ENCODE measurements around the gene WDR91.

WDR91 gene

GRCh38 chr7:135158874-135159273, 52.5 kb downstream of the WDR91 start:
- no peak for DNase-seq (ENCODE audit: low read depth, low spot score)
- Histone ChIP-seq H3K9me3 (ENCODE audit: insufficient read depth, low read length) (peaks cover 31% of the 10 kb centered on the region; the same call in 1 of the 2 replicates), H3K27me3 (ENCODE audit: insufficient read depth, insufficient read length) (no peaks in the 10 kb centered on the region), H3K36me3 (ENCODE audit: insufficient read depth, insufficient read length, low read length) (peaks cover 2% of the 10 kb centered on the region), H3K4me1 (ENCODE audit: insufficient read depth, insufficient read length) (no peaks in the 10 kb centered on the region), H3K4me3 (ENCODE audit: insufficient read length, low read depth) (no peak overlapping the region), H3K9ac (ENCODE audit: insufficient read length, low read depth) (no peak overlapping the region)
- TF ChIP-seq ZNF274 (IDR thresholded peaks at IDR 0.05; ENCODE audit: low read depth, low read length) (no peak), YY1 (IDR thresholded peaks at IDR 0.05; ENCODE audit: insufficient read depth, insufficient read length) (no peak), SUZ12 (IDR thresholded peaks at IDR 0.05; ENCODE audit: extremely low read depth, insufficient read depth, insufficient read length) (no peak)

- no peak overlapping the region for H3K9ac ChIP-seq (ENCODE audit: insufficient read length, low read depth)
- H3K4me3 ChIP-seq (ENCODE audit: insufficient read length, low read depth), result no peak overlapping the region
- no peaks in the 10 kb centered on the region for H3K4me1 ChIP-seq (ENCODE audit: insufficient read depth, insufficient read length)
- H3K27me3 ChIP-seq (ENCODE audit: insufficient read depth, insufficient read length), result no peaks in the 10 kb centered on the region
- no peak for DNase-seq (ENCODE audit: low read depth, low spot score)
- no peaks in the 10 kb centered on the region for H3K36me3 ChIP-seq (ENCODE audit: insufficient read depth, insufficient read length, low read length)
- peaks cover 31% of the 10 kb centered on the region; the same call in 1 of the 2 replicates for H3K9me3 ChIP-seq (ENCODE audit: insufficient read depth, low read length)
- TF ChIP-seq YY1 (IDR thresholded peaks at IDR 0.05; ENCODE audit: insufficient read depth, insufficient read length), result no peak
- TF ChIP-seq ZNF274 (IDR thresholded peaks at IDR 0.05; ENCODE audit: low read depth, low read length), result no peak
- no peak for TF ChIP-seq SUZ12 (IDR thresholded peaks at IDR 0.05; ENCODE audit: extremely low read depth, insufficient read depth, insufficient read length)
Observed at GRCh38 chr7:135158141-135158655, 53.1 kb downstream of the WDR91 start.

DNA sequence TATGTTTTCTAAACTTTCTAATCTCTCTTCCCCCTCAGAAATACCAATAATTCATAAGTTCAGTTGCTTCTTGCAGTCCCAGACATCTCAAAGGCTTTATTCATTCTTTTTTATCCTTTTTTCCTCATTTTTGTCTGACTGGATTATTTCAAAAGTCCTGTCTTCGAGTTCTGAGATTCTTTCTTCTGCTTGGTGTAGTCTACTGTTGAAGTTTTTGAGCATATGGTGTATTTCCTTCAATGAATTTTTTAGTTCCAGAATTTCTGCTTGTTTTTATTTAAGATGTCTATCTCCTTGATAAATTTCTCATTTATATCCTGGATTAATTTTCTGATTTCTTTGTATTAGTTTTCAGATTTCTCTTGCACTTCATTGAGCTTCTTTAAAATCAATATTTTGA, 55.0 kb downstream of the WDR91 start:
- Histone ChIP-seq H3K9me3 (ENCODE audit: insufficient read depth, low read length) (peaks cover 20% of the 10 kb centered on the region; the same call in 1 of the 2 replicates), H3K4me1 (ENCODE audit: insufficient read depth, insufficient read length) (no peaks in the 10 kb centered on the region), H3K4me3 (ENCODE audit: insufficient read length, low read depth) (no peak overlapping the region), H3K9ac (ENCODE audit: insufficient read length, low read depth) (no peak overlapping the region), H3K27me3 (ENCODE audit: insufficient read depth, insufficient read length) (no peaks in the 10 kb centered on the region), H3K36me3 (ENCODE audit: insufficient read depth, insufficient read length, low read length) (no peaks in the 10 kb centered on the region)
- TF ChIP-seq YY1 (IDR thresholded peaks at IDR 0.05; ENCODE audit: insufficient read depth, insufficient read length), result no peak
- TF ChIP-seq ZNF274 (IDR thresholded peaks at IDR 0.05; ENCODE audit: low read depth, low read length), result no peak
- no peak for TF ChIP-seq SUZ12 (IDR thresholded peaks at IDR 0.05; ENCODE audit: extremely low read depth, insufficient read depth, insufficient read length)
- no peak for DNase-seq (ENCODE audit: low read depth, low spot score)

DNA sequence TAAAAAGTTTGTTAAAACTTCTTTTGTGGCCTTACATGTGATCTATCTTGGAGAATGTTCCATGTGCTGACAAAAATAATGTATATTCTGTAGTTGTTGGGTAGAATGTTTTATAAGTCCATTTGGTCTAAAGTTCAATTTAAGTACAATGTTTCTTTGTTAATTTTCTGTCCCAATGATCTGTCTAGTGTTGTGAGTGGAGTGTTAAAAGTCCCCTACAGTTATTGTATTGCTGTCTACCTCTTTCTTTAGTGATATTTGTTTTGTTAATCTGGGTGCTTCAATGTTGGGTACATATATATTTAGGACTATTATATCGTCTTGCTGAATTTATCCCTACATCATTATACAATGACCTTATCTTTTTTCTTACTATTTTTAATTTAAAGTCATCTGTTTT, 56.6 kb downstream of the WDR91 start:
- Histone ChIP-seq H3K4me3 (ENCODE audit: insufficient read length, low read depth) (no peak overlapping the region), H3K9ac (ENCODE audit: insufficient read length, low read depth) (no peak overlapping the region), H3K36me3 (ENCODE audit: insufficient read depth, insufficient read length, low read length) (no peaks in the 10 kb centered on the region), H3K4me1 (ENCODE audit: insufficient read depth, insufficient read length) (no peaks in the 10 kb centered on the region), H3K9me3 (ENCODE audit: insufficient read depth, low read length) (peaks cover 20% of the 10 kb centered on the region; the same call in 1 of the 2 replicates), H3K27me3 (ENCODE audit: insufficient read depth, insufficient read length) (no peaks in the 10 kb centered on the region)
- TF ChIP-seq SUZ12 (IDR thresholded peaks at IDR 0.05; ENCODE audit: extremely low read depth, insufficient read depth, insufficient read length) (no peak), YY1 (IDR thresholded peaks at IDR 0.05; ENCODE audit: insufficient read depth, insufficient read length) (no peak)
- DNase-seq (ENCODE audit: low read depth, low spot score), result no peak

GRCh38 chr7:135152442-135152841, 58.9 kb downstream of the WDR91 start:
- TF ChIP-seq YY1 (IDR thresholded peaks at IDR 0.05; ENCODE audit: insufficient read depth, insufficient read length) (no peak), ZNF274 (IDR thresholded peaks at IDR 0.05; ENCODE audit: low read depth, low read length) (no peak), SUZ12 (IDR thresholded peaks at IDR 0.05; ENCODE audit: extremely low read depth, insufficient read depth, insufficient read length) (no peak)

DNA sequence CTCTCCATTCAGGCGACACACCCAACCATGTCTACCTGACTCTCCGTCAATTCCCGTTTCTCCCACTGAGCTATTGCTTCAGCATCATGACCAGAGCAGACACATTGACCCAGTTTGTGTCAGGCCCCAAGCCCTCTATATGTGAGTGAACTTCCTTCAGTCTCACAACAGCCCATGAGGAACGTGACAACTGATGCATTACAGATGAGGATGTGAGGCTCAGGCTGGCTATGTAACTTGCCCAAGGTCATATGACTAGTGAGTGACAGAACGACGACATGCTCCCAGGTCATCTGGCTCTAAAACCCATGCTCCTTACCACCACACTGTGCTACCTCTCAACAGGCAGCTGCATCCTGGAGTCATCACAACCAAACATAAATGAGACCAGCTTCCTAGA, 59.8 kb downstream of the WDR91 start:
- Histone ChIP-seq H3K9me3 (ENCODE audit: insufficient read depth, low read length) (peaks cover 7% of the 10 kb centered on the region; the same call in 1 of the 2 replicates), H3K9ac (ENCODE audit: insufficient read length, low read depth) (no peak overlapping the region), H3K4me1 (ENCODE audit: insufficient read depth, insufficient read length) (no peaks in the 10 kb centered on the region), H3K4me3 (ENCODE audit: insufficient read length, low read depth) (no peak overlapping the region), H3K27me3 (ENCODE audit: insufficient read depth, insufficient read length) (no peaks in the 10 kb centered on the region), H3K36me3 (ENCODE audit: insufficient read depth, insufficient read length, low read length) (no peaks in the 10 kb centered on the region)
- no peak for DNase-seq (ENCODE audit: low read depth, low spot score)
- TF ChIP-seq YY1 (IDR thresholded peaks at IDR 0.05; ENCODE audit: insufficient read depth, insufficient read length), result no peak
- TF ChIP-seq ZNF274 (IDR thresholded peaks at IDR 0.05; ENCODE audit: low read depth, low read length), result no peak
- TF ChIP-seq SUZ12 (IDR thresholded peaks at IDR 0.05; ENCODE audit: extremely low read depth, insufficient read depth, insufficient read length), result no peak

More at GRCh38 chr7:135152442-135152841, 58.9 kb downstream of the WDR91 start:
- Histone ChIP-seq H3K9ac (ENCODE audit: insufficient read length, low read depth) (no peak overlapping the region), H3K4me1 (ENCODE audit: insufficient read depth, insufficient read length) (no peaks in the 10 kb centered on the region), H3K36me3 (ENCODE audit: insufficient read depth, insufficient read length, low read length) (no peaks in the 10 kb centered on the region), H3K9me3 (ENCODE audit: insufficient read depth, low read length) (peaks cover 10% of the 10 kb centered on the region; the same call in 1 of the 2 replicates), H3K27me3 (ENCODE audit: insufficient read depth, insufficient read length) (no peaks in the 10 kb centered on the region), H3K4me3 (ENCODE audit: insufficient read length, low read depth) (no peak overlapping the region)
- no peak for DNase-seq (ENCODE audit: low read depth, low spot score)

GRCh38 chr7:135151132-135151531, 60.2 kb downstream of the WDR91 start:
- DNase-seq (ENCODE audit: low read depth, low spot score), result no peak

More at GRCh38 chr7:135151132-135151531, 60.2 kb downstream of the WDR91 start:
- Histone ChIP-seq H3K36me3 (ENCODE audit: insufficient read depth, insufficient read length, low read length) (no peaks in the 10 kb centered on the region), H3K4me1 (ENCODE audit: insufficient read depth, insufficient read length) (no peaks in the 10 kb centered on the region), H3K4me3 (ENCODE audit: insufficient read length, low read depth) (no peak overlapping the region), H3K9ac (ENCODE audit: insufficient read length, low read depth) (no peak overlapping the region), H3K9me3 (ENCODE audit: insufficient read depth, low read length) (peaks cover 7% of the 10 kb centered on the region; the same call in 1 of the 2 replicates), H3K27me3 (ENCODE audit: insufficient read depth, insufficient read length) (no peaks in the 10 kb centered on the region)
- TF ChIP-seq ZNF274 (IDR thresholded peaks at IDR 0.05; ENCODE audit: low read depth, low read length) (no peak), YY1 (IDR thresholded peaks at IDR 0.05; ENCODE audit: insufficient read depth, insufficient read length) (no peak), SUZ12 (IDR thresholded peaks at IDR 0.05; ENCODE audit: extremely low read depth, insufficient read depth, insufficient read length) (no peak)

Data from NT2/D1 (cell line).